22Rv1 (cell line): ENCODE data around the gene ME3.

ENCODE experiments used
- ZFX ChIP-seq: fragments of 450-650 bp; IDR thresholded peaks from 2 replicates; pipeline ENCODE4 v1.6.1; 2017; ENCODE audit warnings: antibody characterized with exemption, borderline replicate concordance
- TF ChIP-seq, protein P1 (sequence below): fragments of 450-650 bp; IDR thresholded peaks from 2 replicates; pipeline ENCODE4 v1.5.1; 2017; ENCODE audit warnings: mild to moderate bottlenecking

GRCh38 chr11:86623041-86623621 lies 49.3 kb downstream of the ME3 start:
- TF ChIP-seq, protein P1, sequence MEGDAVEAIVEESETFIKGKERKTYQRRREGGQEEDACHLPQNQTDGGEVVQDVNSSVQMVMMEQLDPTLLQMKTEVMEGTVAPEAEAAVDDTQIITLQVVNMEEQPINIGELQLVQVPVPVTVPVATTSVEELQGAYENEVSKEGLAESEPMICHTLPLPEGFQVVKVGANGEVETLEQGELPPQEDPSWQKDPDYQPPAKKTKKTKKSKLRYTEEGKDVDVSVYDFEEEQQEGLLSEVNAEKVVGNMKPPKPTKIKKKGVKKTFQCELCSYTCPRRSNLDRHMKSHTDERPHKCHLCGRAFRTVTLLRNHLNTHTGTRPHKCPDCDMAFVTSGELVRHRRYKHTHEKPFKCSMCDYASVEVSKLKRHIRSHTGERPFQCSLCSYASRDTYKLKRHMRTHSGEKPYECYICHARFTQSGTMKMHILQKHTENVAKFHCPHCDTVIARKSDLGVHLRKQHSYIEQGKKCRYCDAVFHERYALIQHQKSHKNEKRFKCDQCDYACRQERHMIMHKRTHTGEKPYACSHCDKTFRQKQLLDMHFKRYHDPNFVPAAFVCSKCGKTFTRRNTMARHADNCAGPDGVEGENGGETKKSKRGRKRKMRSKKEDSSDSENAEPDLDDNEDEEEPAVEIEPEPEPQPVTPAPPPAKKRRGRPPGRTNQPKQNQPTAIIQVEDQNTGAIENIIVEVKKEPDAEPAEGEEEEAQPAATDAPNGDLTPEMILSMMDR = no peak
- TF ChIP-seq ZFX = no peak
